ENCODE results near the gene CMC1. TPM values are rescaled to one million over a fixed set of nuclear protein-coding genes. Genes with fewer than 3 reads are reported as not detected.

The CMC1 gene
- total RNA-seq, 1 donor from 2014 or later, result 11.8 TPM

DNA sequence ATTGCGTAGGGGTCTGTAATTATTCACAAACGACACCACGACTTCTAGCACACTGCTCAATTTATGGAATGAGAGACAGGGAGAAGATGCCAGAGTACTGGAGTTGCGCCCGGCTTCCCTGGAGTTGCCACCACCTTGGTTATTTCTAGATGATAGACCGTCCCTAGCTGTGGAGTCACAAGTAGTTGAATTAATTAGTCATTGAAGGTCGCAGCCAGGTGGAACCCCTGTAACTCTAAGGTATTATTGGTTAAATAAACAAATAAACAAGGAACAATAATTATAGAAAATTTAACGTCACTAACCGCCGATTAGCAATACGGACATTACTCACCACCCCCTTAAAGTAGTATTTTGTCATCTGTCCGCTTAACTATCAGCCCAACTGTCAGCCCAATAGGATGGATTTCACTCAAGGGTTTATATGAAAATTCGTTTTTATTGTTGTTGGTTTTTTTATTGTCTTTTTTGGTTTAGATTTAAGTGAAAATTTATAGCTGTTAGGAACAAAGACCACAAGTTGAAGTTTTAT, 108.1 kb downstream of the CMC1 start:
- TF ChIP-seq, protein P1, sequence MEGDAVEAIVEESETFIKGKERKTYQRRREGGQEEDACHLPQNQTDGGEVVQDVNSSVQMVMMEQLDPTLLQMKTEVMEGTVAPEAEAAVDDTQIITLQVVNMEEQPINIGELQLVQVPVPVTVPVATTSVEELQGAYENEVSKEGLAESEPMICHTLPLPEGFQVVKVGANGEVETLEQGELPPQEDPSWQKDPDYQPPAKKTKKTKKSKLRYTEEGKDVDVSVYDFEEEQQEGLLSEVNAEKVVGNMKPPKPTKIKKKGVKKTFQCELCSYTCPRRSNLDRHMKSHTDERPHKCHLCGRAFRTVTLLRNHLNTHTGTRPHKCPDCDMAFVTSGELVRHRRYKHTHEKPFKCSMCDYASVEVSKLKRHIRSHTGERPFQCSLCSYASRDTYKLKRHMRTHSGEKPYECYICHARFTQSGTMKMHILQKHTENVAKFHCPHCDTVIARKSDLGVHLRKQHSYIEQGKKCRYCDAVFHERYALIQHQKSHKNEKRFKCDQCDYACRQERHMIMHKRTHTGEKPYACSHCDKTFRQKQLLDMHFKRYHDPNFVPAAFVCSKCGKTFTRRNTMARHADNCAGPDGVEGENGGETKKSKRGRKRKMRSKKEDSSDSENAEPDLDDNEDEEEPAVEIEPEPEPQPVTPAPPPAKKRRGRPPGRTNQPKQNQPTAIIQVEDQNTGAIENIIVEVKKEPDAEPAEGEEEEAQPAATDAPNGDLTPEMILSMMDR (IDR thresholded peaks at IDR 0.05), result no peak
- peaks cover 18% of the 10 kb centered on the region for H3K9me3 Mint-ChIP-seq (ENCODE audit: unreplicated experiment)
- peak overlapping the region; percentile 100 for H3K27ac Mint-ChIP-seq (ENCODE audit: unreplicated experiment)
- no peak for DNase-seq (ENCODE audit: extremely low spot score, unreplicated experiment)
- peaks cover 38% of the 10 kb centered on the region for H3K4me1 Mint-ChIP-seq (ENCODE audit: unreplicated experiment)
- peak overlapping the region; percentile 99 for H3K4me3 Mint-ChIP-seq (ENCODE audit: unreplicated experiment)
- peaks cover 14% of the 10 kb centered on the region for H3K36me3 Mint-ChIP-seq (ENCODE audit: unreplicated experiment)
- no peaks in the 10 kb centered on the region for H3K27me3 Mint-ChIP-seq (ENCODE audit: unreplicated experiment)

Other genes starting within 250 kb of the CMC1 start
- 1.2 and 1.9 TPM in 2 replicates for gene ZCWPW2, start 107.1 kb downstream of the CMC1 start, total RNA-seq
- 66.4 and 79.2 TPM in 2 replicates for gene AZI2, start 107.2 kb downstream of the CMC1 start, total RNA-seq